ENCODE measurements around the gene ITGA7. TPM values are rescaled to one million over a fixed set of nuclear protein-coding genes. Genes with fewer than 3 reads are reported as not detected.

Gene ITGA7
- total RNA-seq, 1 experiment from 2014 or later, result 2.7 TPM

DNA sequence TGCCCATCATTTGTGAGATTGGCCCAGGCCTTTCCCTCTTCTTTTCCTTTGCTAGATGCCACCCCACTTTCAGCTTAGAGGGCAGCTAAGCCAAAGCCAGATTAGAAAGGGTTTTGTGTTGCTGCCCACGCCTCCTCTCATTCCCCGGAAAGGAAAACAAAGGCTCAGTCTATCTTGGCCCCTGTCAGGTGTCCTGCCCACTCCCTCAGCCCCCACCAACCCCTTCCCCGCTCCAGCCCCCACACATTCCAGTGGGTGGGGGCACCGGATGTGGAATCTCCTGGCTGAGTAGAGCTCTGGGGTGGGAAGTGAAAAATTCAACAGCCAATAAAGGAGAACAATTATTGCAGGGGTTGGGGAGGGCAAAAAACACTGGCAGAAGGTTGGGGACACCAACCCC lies 10.3 kb upstream of the ITGA7 start:
- DNase-seq, result no peak
- no peaks in the 10 kb centered on the region for H3K27me3 ChIP-seq (ENCODE audit: insufficient read depth, low read depth)
- H2AFZ ChIP-seq, result no peak overlapping the region
- no peak overlapping the region for H3K27ac ChIP-seq
- no peaks in the 10 kb centered on the region for H3K9me2 ChIP-seq (ENCODE audit: insufficient read depth)
- no peaks in the 10 kb centered on the region for H3K9me3 ChIP-seq (ENCODE audit: insufficient read depth, low read depth)
- intact Hi-C loops (cut with micrococcal nuclease; ENCODE audit: unreplicated experiment), result no loop called here
- no peak overlapping the region for H3K4me2 ChIP-seq
- POLR2A ChIA-PET (ENCODE audit: unreplicated experiment), result no interaction called here
- TF ChIP-seq CTCF (conservative IDR thresholded peaks at IDR 0.05) (no peak), EZH2 (IDR thresholded peaks at IDR 0.05; ENCODE audit: low read depth) (no peak)
- H3K4me1 ChIP-seq (replicated peaks; ENCODE audit: insufficient read depth), result peaks cover 46% of the 10 kb centered on the region
- H3F3A ChIP-seq (ENCODE audit: insufficient read depth, low read depth), result peaks cover 44% of the 10 kb centered on the region
- CTCF ChIA-PET, result no interaction called here
- H3K4me3 ChIP-seq, result no peak overlapping the region
- BruUV-seq (replicated peaks), result no TSS peak
- no peaks in the 10 kb centered on the region for H3K36me3 ChIP-seq (ENCODE audit: low read depth)
- peaks cover 5% of the 10 kb centered on the region; the same call in 1 of the 2 replicates for H3K79me2 ChIP-seq (ENCODE audit: low read depth)
- 0 out of 2 replicates have a peak, but pooled peaks cover 4% of the 10 kb centered on the region for H4K20me1 ChIP-seq (ENCODE audit: insufficient read depth)

- ChIA-PET POLR2A (ENCODE audit: unreplicated experiment) (no interaction called here), CTCF (no interaction called here)
- Histone ChIP-seq H3K4me3 (peak overlapping the region; percentile 100), H3K4me2 (peak overlapping the region; percentile 89), H3K9me3 (ENCODE audit: insufficient read depth, low read depth) (no peaks in the 10 kb centered on the region), H3K9me2 (ENCODE audit: insufficient read depth) (no peaks in the 10 kb centered on the region), H3K36me3 (ENCODE audit: low read depth) (no peaks in the 10 kb centered on the region), H3K79me2 (ENCODE audit: low read depth) (peaks cover 5% of the 10 kb centered on the region; the same call in 1 of the 2 replicates), H4K20me1 (ENCODE audit: insufficient read depth) (0 out of 2 replicates have a peak, but pooled peaks cover 4% of the 10 kb centered on the region), H3K4me1 (replicated peaks; ENCODE audit: insufficient read depth) (peaks cover 46% of the 10 kb centered on the region), H3K27me3 (ENCODE audit: insufficient read depth, low read depth) (peaks cover 3% of the 10 kb centered on the region; the same call in 1 of the 2 replicates), H3K27ac (no peak overlapping the region), H2AFZ (no peak overlapping the region; the same call in 1 of the 2 replicates), H3F3A (ENCODE audit: insufficient read depth, low read depth) (peaks cover 37% of the 10 kb centered on the region)
- no peak for DNase-seq
- no TSS peak for BruUV-seq (replicated peaks)
- intact Hi-C loops (cut with micrococcal nuclease; ENCODE audit: unreplicated experiment), result no loop called here
- TF ChIP-seq CTCF (conservative IDR thresholded peaks at IDR 0.05), result no peak
- no peak for TF ChIP-seq EZH2 (IDR thresholded peaks at IDR 0.05; ENCODE audit: low read depth)
Observed at GRCh38 chr12:55717011-55718007, 9.6 kb upstream of the ITGA7 start.

GRCh38 chr12:55716582-55716957 lies 8.9 kb upstream of the ITGA7 start:
- no TSS peak for BruUV-seq (replicated peaks)
- TF ChIP-seq CTCF (conservative IDR thresholded peaks at IDR 0.05) (no peak), EZH2 (IDR thresholded peaks at IDR 0.05; ENCODE audit: low read depth) (no peak)
- Histone ChIP-seq H3K9me2 (ENCODE audit: insufficient read depth) (no peaks in the 10 kb centered on the region), H3K9me3 (ENCODE audit: insufficient read depth, low read depth) (no peaks in the 10 kb centered on the region), H2AFZ (peak overlapping the region; percentile 99), H3K4me1 (replicated peaks; ENCODE audit: insufficient read depth) (peaks cover 41% of the 10 kb centered on the region), H3K27me3 (ENCODE audit: insufficient read depth, low read depth) (peaks cover 8% of the 10 kb centered on the region; the same call in 1 of the 2 replicates), H3F3A (ENCODE audit: insufficient read depth, low read depth) (peaks cover 30% of the 10 kb centered on the region), H3K4me2 (peak overlapping the region; percentile 89), H3K4me3 (peak overlapping the region; percentile 100), H3K36me3 (ENCODE audit: low read depth) (no peaks in the 10 kb centered on the region), H3K79me2 (ENCODE audit: low read depth) (peaks cover 5% of the 10 kb centered on the region; the same call in 1 of the 2 replicates), H4K20me1 (ENCODE audit: insufficient read depth) (0 out of 2 replicates have a peak, but pooled peaks cover 3% of the 10 kb centered on the region), H3K27ac (no peak overlapping the region)
- CTCF ChIA-PET, result no interaction called here
- POLR2A ChIA-PET (ENCODE audit: unreplicated experiment), result no interaction called here
- no peak for DNase-seq
- intact Hi-C loops (cut with micrococcal nuclease; ENCODE audit: unreplicated experiment), result no loop called here

Data from PC-9 (cell line).